ENCODE results near the gene LRIG1.

LRIG1 gene

GRCh38 chr3:66403323-66403990 is 97.4 kb downstream of the LRIG1 start:
- no peak overlapping the region for H3K27ac ChIP-seq (ENCODE audit: low read length)

GRCh38 chr3:66402596-66403290 is 98.1 kb downstream of the LRIG1 start:
- H3K27me3 ChIP-seq (ENCODE audit: insufficient read depth, low read length): no peaks in the 10 kb centered on the region
- H3K27ac ChIP-seq (ENCODE audit: low read length): no peak overlapping the region

More at GRCh38 chr3:66403323-66403990, 97.4 kb downstream of the LRIG1 start:
- H3K4me3 ChIP-seq (ENCODE audit: low read length): no peak overlapping the region
- no peaks in the 10 kb centered on the region for H3K9me3 ChIP-seq (ENCODE audit: insufficient read depth, low read depth, low read length)
- peaks cover 11% of the 10 kb centered on the region; the same call in 1 of the 2 replicates for H3K4me1 ChIP-seq (ENCODE audit: insufficient read depth, low read length)
- no peak overlapping the region for H3K9ac ChIP-seq (ENCODE audit: low read depth, low read length)
- H3K27me3 ChIP-seq (ENCODE audit: insufficient read depth, low read length): no peaks in the 10 kb centered on the region
- H3K36me3 ChIP-seq (ENCODE audit: insufficient read depth, low read depth, low read length): peaks cover 100% of the 10 kb centered on the region

DNA sequence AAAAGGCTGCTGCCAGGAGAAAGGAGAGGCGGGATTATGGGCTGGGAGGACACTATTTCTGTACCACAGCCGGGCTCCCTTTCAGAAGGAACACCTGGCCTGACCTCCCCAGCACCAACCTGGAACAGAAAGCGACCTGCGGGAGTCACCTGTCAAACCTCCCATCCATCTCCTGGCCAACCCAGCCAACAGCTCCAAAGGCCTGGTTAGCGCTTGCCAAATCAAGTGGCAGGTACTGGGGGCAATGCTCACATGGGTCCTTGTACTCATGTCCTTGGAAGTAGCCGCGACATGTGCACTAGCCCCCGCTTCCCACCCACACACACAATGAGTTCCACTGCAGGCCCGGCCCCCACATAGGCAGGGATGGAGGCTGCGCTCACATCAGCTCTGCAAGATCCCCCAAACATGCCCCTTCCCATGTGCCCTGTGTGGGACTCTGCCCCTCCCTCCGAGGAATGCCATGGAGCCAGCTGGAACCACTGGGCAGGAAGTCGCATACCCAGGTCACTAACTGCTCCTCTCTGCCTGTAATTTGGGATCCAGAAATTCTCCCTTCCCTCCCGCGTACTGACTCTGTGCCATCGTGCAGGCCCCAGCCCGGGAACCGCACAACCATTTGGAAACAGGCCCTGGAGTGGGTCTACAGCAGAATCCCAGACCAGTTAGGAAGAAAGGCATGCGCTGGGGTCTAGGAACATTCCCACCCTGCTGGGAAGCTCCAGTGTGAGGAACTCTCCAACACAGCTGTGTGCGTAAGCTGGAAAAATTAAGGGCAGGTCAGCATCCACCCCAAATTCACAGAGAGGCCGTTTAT is 98.9 kb downstream of the LRIG1 start:
- Histone ChIP-seq H3K9me3 (ENCODE audit: insufficient read depth, low read depth, low read length) (no peaks in the 10 kb centered on the region), H3K36me3 (ENCODE audit: insufficient read depth, low read depth, low read length) (peaks cover 100% of the 10 kb centered on the region), H3K27ac (ENCODE audit: low read length) (no peak overlapping the region), H3K4me3 (ENCODE audit: low read length) (no peak overlapping the region), H3K4me1 (ENCODE audit: insufficient read depth, low read length) (peaks cover 4% of the 10 kb centered on the region; the same call in 1 of the 2 replicates), H3K9ac (ENCODE audit: low read depth, low read length) (0 out of 2 replicates have a peak overlapping the region, but pooled peaks have one; percentile 15), H3K27me3 (ENCODE audit: insufficient read depth, low read length) (no peaks in the 10 kb centered on the region)

More at GRCh38 chr3:66402596-66403290, 98.1 kb downstream of the LRIG1 start:
- H3K36me3 ChIP-seq (ENCODE audit: insufficient read depth, low read depth, low read length): peaks cover 100% of the 10 kb centered on the region
- no peak overlapping the region for H3K9ac ChIP-seq (ENCODE audit: low read depth, low read length)
- peaks cover 4% of the 10 kb centered on the region; the same call in 1 of the 2 replicates for H3K4me1 ChIP-seq (ENCODE audit: insufficient read depth, low read length)
- no peaks in the 10 kb centered on the region for H3K9me3 ChIP-seq (ENCODE audit: insufficient read depth, low read depth, low read length)
- no peak overlapping the region for H3K4me3 ChIP-seq (ENCODE audit: low read length)

GRCh38 chr3:66401157-66401550 is 99.7 kb downstream of the LRIG1 start:
- Histone ChIP-seq H3K27me3 (ENCODE audit: insufficient read depth, low read length) (no peaks in the 10 kb centered on the region), H3K4me1 (ENCODE audit: insufficient read depth, low read length) (peaks cover 4% of the 10 kb centered on the region; the same call in 1 of the 2 replicates), H3K9ac (ENCODE audit: low read depth, low read length) (no peak overlapping the region), H3K36me3 (ENCODE audit: insufficient read depth, low read depth, low read length) (peaks cover 100% of the 10 kb centered on the region), H3K4me3 (ENCODE audit: low read length) (no peak overlapping the region), H3K27ac (ENCODE audit: low read length) (no peak overlapping the region), H3K9me3 (ENCODE audit: insufficient read depth, low read depth, low read length) (no peaks in the 10 kb centered on the region)

DNA sequence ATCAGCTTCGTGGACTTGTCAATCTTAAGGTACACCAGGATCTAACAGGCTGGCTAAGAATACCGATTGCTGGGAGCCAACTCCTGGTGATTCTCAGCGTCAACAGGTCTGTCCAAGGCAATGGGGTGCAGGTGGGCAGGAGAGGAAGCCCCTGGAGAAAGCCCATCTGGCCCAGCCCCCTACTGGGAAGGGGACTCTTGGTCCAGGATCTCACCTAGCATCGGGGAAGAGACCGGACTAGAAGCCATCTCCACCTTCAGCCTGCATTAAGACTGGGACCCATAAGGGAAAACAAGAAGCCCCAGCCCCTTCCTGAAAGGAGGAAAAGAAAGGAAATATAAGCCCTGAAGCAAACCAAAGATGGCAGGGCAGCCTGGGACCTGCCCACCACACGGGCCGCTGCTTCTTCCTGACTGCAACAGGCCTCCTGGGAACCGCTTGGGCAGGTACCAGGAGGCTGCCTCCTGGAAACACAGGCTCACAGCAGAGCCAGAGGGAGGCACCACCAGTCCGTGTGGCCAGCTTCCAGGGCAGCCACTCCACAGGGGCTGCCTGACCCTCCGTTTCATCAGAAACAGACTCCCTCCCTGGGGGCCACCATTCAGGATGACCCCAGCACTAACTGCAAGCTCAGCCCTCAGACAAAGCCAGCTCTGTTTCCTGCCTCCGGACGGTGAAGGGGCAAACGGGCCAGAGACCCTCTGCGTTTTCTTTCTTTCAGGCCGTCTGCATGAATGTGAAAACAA is 100.2 kb downstream of the LRIG1 start:
- H3K36me3 ChIP-seq (ENCODE audit: insufficient read depth, low read depth, low read length): peaks cover 100% of the 10 kb centered on the region
- H3K4me1 ChIP-seq (ENCODE audit: insufficient read depth, low read length): peaks cover 4% of the 10 kb centered on the region; the same call in 1 of the 2 replicates
- H3K4me3 ChIP-seq (ENCODE audit: low read length): no peak overlapping the region

GRCh38 chr3:66399529-66400232 is 101.1 kb downstream of the LRIG1 start:
- Histone ChIP-seq H3K4me1 (ENCODE audit: insufficient read depth, low read length) (peaks cover 4% of the 10 kb centered on the region; the same call in 1 of the 2 replicates), H3K36me3 (ENCODE audit: insufficient read depth, low read depth, low read length) (peaks cover 100% of the 10 kb centered on the region), H3K4me3 (ENCODE audit: low read length) (no peak overlapping the region), H3K9me3 (ENCODE audit: insufficient read depth, low read depth, low read length) (no peaks in the 10 kb centered on the region), H3K27me3 (ENCODE audit: insufficient read depth, low read length) (no peaks in the 10 kb centered on the region), H3K27ac (ENCODE audit: low read length) (no peak overlapping the region), H3K9ac (ENCODE audit: low read depth, low read length) (no peak overlapping the region)

More for the DNA sequence above, 100.2 kb downstream of the LRIG1 start:
- Histone ChIP-seq H3K27me3 (ENCODE audit: insufficient read depth, low read length) (no peaks in the 10 kb centered on the region), H3K27ac (ENCODE audit: low read length) (no peak overlapping the region), H3K9ac (ENCODE audit: low read depth, low read length) (no peak overlapping the region), H3K9me3 (ENCODE audit: insufficient read depth, low read depth, low read length) (no peaks in the 10 kb centered on the region)

DNA sequence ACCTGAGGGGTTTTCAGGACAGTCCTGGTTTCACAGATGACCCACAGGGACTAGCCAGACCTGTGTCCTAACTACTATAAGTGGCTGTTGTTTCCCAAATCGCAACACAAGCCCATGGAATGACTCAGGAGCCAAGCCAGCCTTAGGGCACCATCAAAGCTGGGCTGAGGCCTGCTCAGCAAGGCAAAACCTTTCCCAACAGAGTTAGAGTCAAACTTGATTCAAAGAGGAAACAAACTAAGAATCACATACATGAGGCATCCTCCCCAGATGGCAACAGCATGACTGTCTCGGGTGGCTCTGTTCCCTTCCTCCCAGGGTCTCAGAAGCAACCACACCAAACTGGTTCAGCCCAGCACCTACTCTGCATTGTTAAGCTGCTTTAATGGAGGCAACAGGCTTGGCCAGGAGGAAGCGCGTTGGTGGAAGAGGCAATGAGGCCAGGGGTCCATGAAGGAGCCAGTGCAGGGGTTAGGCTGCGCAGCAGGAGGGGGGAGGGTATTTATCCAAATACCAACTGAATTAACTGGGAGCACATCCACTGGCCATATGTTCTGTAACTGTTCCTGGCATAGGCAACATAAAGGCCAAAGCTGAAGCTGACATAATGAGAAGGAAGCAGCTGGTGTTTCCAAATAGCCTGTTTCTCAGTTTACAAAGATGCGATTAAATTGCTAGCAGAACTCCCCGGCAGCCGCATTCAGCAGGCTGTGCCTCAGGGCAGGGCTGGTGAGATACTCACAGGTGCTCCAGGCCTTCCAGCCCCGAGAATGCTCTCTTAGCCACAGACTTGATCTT is 102.4 kb downstream of the LRIG1 start:
- H3K36me3 ChIP-seq (ENCODE audit: insufficient read depth, low read depth, low read length): peaks cover 100% of the 10 kb centered on the region
- H3K4me1 ChIP-seq (ENCODE audit: insufficient read depth, low read length): peaks cover 4% of the 10 kb centered on the region; the same call in 1 of the 2 replicates
- H3K9me3 ChIP-seq (ENCODE audit: insufficient read depth, low read depth, low read length): no peaks in the 10 kb centered on the region
- no peak overlapping the region for H3K4me3 ChIP-seq (ENCODE audit: low read length)
- H3K9ac ChIP-seq (ENCODE audit: low read depth, low read length): no peak overlapping the region
- H3K27ac ChIP-seq (ENCODE audit: low read length): no peak overlapping the region
- no peaks in the 10 kb centered on the region for H3K27me3 ChIP-seq (ENCODE audit: insufficient read depth, low read length)

GRCh38 chr3:66397745-66398144 is 103.1 kb downstream of the LRIG1 start:
- peaks cover 4% of the 10 kb centered on the region; the same call in 1 of the 2 replicates for H3K4me1 ChIP-seq (ENCODE audit: insufficient read depth, low read length)
- no peak overlapping the region for H3K27ac ChIP-seq (ENCODE audit: low read length)
- H3K36me3 ChIP-seq (ENCODE audit: insufficient read depth, low read depth, low read length): peaks cover 100% of the 10 kb centered on the region
- no peaks in the 10 kb centered on the region for H3K27me3 ChIP-seq (ENCODE audit: insufficient read depth, low read length)
- no peak overlapping the region for H3K4me3 ChIP-seq (ENCODE audit: low read length)
- no peaks in the 10 kb centered on the region for H3K9me3 ChIP-seq (ENCODE audit: insufficient read depth, low read depth, low read length)
- no peak overlapping the region for H3K9ac ChIP-seq (ENCODE audit: low read depth, low read length)

GRCh38 chr3:66396888-66397287 is 103.9 kb downstream of the LRIG1 start:
- Histone ChIP-seq H3K27me3 (ENCODE audit: insufficient read depth, low read length) (no peaks in the 10 kb centered on the region), H3K27ac (ENCODE audit: low read length) (no peak overlapping the region), H3K4me1 (ENCODE audit: insufficient read depth, low read length) (peaks cover 4% of the 10 kb centered on the region; the same call in 1 of the 2 replicates), H3K4me3 (ENCODE audit: low read length) (no peak overlapping the region), H3K9ac (ENCODE audit: low read depth, low read length) (no peak overlapping the region), H3K9me3 (ENCODE audit: insufficient read depth, low read depth, low read length) (no peaks in the 10 kb centered on the region), H3K36me3 (ENCODE audit: insufficient read depth, low read depth, low read length) (peaks cover 100% of the 10 kb centered on the region)

DNA sequence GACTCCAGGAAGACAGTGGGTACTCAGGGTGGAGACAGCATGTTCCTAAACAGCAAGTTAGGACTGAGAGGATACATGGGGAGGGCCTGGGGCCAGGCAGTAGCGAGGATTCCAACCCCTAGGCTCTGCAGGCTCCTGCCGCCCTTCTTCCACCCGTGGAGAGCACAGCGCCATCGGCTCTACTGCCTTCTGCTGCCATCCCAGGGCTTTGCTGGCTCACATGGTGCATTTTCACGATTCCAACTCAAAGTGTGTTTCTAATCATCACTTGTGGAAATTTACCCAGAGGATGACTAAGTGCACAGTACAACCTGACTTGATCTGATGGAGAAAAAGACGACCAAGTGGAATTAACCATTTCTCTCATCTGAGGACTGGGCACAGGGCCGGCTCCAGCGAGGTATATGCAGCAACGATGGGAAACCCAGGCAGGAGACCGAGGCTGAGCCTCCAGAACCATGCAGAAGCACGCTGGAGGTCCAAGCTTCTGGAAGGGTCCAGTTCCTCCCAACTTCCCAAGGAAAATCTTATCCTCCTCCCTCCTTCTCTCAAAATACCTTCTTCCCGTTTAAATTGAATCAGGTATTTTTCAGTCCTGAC is 104.6 kb downstream of the LRIG1 start:
- Histone ChIP-seq H3K36me3 (ENCODE audit: insufficient read depth, low read depth, low read length) (peaks cover 99% of the 10 kb centered on the region), H3K9me3 (ENCODE audit: insufficient read depth, low read depth, low read length) (no peaks in the 10 kb centered on the region), H3K27ac (ENCODE audit: low read length) (no peak overlapping the region), H3K4me3 (ENCODE audit: low read length) (no peak overlapping the region), H3K9ac (ENCODE audit: low read depth, low read length) (no peak overlapping the region), H3K27me3 (ENCODE audit: insufficient read depth, low read length) (no peaks in the 10 kb centered on the region), H3K4me1 (ENCODE audit: insufficient read depth, low read length) (peaks cover 3% of the 10 kb centered on the region; the same call in 1 of the 2 replicates)
